Hematopoietic multipotent progenitor cell (in vitro differentiated cells): ENCODE measurements around the gene APOF. TPM values are rescaled to one million over a fixed set of nuclear protein-coding genes. Genes with fewer than 3 reads are reported as not detected.
"Not testable (repeated sequence)": the region's sequence is repeated elsewhere in the genome, so short reads cannot be mapped to it uniquely, and the experiment has no call there.

ENCODE experiments used
- DNase-seq, 3 donors: peaks; one replicate each; pipeline ENCODE4 v3.0.0-alpha.2; 2011 to 2015; ENCODE audit warnings: low read depth in 2 of 3, low spot score in 2 of 3
- total RNA-seq: library from RNA; depleted of rRNA; stranded (reverse); fragments of >200 nt; gene quantifications from one replicate; pipeline ENCODE4 v1.2.3, GENCODE V29; 2012

Gene APOF
- not detected for total RNA-seq

DNA sequence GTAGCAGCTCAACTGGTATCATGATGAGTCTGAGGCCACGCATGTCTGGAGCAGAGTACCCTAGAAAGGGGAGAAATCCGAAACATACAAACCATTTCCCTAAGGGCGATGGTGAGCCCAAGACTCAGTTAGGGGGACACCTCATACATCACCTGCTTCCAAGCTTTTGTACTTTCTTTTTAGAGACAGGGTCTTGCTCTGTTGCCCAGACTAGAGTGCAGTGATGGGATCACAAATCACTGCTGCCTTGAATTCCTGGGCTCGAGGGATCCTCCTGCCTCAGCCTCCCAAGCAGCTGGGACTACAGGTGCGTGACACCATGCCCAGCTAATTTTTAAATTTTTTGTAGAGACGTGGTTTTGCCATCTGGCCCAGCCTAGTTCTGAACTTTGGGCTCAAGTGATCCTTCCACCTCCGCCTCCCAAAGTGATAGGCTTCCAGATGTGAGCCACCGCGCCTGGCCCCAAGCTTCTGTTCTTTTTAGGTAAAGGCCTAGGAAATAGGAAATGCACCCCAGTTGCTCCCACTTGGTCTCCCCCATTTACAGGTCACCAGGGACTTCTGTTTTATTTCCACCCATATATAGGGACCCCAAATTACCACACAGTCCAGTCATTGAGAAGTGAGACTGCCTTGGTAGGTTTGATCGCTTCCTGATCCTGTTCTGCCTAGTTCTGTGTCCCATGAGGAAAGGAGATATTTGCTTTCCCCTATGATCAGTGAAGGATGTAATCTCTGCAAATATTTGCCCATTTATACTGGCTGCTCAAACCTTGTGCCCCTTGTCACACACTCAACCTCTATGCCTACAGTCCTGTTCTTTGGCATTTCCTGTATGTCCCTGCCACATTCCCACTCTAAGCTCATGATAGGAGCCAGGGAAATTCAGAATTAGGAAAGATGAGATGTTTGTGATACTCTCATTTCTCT, at the start of gene APOF:
Gene APOF, minus strand, starts transcription at position 728 of the 930 bp plus-strand sequence. Its CDS starts 112 bp downstream, at position 616.
- DNase-seq = no peak

- DNase-seq = no peak
Observed at GRCh38 chr12:56411781-56412639, 49.4 kb upstream of the APOF start.

DNA sequence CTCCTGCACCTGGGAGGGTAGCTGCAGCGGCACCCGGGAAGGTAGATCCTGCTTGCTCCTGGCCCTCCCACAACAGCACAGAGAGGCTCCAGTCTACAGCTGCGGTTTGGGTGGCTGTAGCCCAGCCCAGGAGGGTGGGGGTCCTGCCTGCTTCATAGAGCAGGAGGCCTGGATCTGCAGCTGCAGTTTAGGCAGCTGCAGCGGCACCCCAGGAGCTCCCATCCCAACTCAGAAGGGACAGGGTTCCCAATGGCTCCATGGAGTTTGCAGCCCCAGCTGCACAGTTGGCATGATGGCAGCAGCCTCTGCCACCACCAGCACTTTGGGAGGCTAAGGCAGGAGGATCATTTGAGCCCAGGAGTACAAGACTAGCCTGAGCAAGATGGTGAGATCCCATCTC, 48.1 kb upstream of the APOF start:
- DNase-seq = no peak

GRCh38 chr12:56408799-56409417, 46.3 kb upstream of the APOF start:
- DNase-seq = no peak

DNA sequence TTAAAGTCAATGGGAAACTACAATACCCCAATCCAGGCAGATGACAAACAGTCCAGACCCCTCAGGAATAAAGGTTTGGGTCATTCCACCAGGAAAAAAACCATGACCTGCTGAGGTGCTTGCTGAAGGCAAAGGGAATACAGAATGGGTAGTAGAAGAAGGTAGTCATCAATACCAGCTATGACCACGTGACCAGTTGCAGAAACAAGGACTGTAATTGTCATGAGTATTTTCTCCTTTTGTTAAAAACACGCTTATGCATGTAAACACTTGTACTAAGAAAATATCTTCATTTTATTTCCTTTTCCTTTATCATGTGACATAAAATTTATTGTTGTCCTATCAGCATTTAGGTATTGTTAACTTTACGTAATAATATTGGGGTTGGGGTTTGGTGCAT, 41.6 kb upstream of the APOF start:
- not testable (repeated sequence) for DNase-seq

GRCh38 chr12:56401612-56402011, 39.0 kb upstream of the APOF start:
- DNase-seq = not testable (repeated sequence)

- DNase-seq = not testable (repeated sequence)
Observed at GRCh38 chr12:56401125-56401524, 38.5 kb upstream of the APOF start.

DNA sequence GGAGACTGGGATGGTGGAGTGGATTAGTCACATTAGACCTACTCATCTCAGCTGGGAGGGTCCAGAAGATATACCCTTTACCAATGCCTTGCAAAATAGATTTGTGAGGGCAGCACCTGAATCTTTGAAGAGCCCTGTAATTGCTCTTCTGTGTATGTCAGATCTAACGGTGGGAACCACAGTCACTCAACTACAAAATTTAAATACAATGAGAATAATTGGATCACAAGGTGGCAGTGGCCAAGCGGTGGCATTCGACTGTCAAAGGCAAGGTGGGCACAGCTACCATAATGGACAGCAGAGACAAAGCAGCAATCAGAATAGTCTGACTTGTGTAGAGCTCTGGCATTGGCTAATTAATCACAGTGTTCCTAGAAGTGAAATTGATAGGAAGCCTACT, 36.8 kb upstream of the APOF start:
- DNase-seq = not testable (repeated sequence)

DNA sequence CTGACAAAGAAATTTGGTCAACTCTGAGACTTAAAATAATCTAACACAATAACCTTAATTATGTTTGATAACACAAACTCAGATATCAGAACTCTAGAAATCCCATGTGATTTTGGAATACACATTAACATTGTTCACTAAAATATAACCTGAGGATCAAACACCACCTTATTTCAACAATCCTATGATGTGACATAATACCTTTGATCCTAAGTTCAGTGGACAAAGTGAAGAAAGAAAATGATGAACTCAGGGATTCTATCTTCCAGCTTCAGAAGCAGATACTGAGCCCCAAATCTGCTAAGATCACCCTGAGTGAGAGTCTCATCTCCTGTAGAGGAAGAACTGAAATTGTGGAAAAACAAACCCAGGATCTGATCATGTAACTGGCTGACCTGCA, 35.7 kb upstream of the APOF start:
- DNase-seq = no peak

GRCh38 chr12:56392331-56392730, 29.7 kb upstream of the APOF start:
- DNase-seq = no peak

DNA sequence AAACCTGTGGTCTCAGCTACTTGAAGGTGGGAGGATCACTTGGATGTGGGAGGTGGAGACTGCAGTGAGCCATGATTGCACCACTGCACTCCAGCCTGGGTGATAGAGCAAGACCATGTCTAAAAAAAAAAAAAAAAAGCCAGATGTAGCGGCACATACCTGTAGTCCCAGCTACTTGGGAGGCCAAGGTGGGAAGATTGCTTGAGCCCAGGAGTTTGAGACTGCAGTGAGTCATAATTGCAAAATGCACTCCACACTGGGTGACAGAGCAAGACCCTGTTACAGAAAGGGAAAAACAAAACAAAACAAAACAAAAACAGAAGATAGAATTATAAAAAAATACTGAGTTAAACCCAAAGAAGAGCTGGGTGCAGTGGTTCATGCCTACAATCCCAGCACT, 29.1 kb upstream of the APOF start:
- DNase-seq = no peak

GRCh38 chr12:56389412-56389811, 26.8 kb upstream of the APOF start:
- no peak for DNase-seq

DNA sequence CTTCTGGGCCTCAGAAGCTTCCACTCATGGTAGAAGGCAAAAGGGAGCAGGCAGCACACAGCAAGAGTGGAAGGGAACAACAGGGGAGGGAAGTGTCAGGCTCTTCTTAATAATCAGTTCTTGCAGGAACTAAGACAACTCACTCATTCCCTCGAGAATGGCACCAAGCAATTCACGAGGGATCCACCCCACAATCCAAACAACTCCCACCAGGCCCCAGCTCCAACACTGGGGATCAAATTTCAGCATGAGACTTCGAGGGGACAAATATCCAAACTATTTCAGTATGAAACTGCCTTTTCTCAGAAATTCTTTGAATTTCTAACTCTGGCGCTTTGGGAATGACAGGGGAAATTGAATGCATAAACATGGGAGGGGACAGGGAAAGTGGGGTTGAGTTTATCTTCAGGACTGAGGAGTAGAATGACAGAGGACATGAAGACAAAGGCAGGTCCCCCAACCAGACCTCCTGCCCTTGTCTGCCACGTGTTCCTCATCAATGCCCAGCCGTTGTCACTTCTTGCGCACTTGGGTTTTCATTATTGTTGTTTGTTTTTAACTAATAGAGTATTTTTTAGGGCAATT, 24.6 kb upstream of the APOF start:
- no peak for DNase-seq

DNA sequence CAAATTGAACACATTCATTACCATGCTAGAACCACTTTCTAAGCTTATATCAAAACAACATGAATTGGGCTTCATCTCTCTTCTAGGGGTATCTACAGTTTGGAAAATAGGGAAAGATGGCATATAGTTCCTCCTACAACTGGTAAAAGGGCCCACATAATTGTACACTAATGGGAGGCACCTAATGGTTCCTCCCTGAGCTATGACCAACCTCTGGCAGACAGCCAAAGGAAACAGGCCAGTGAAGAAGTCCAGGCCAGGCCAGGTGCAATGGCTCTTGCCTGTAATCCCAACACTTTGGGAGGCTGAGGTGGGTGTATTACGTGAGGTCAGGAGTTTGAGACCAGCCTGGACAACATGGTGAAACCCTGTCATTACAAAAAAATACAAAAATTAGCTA, 23.2 kb upstream of the APOF start:
- no peak for DNase-seq

GRCh38 chr12:56382611-56383010, 20.0 kb upstream of the APOF start:
- no peak for DNase-seq

DNA sequence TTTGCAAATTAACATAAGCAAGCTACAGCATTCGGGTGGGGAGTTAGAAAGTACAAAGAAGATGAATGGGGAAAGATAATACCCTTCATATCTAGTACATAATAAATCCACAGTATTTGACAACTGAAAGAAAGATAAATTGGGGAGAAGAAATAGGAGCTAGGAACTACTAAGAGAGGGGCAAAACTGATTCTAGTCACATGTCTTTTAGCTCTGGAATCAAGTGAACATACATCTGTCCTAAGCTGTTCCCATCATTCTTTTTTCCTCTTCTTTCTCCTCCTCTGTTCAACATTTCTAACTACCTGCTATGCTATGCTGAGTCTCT, 15.3 kb upstream of the APOF start:
- no peak for DNase-seq

- no peak for DNase-seq
Observed at GRCh38 chr12:56377310-56377988, 14.8 kb upstream of the APOF start.

- DNase-seq = no peak
Observed at GRCh38 chr12:56375598-56376434, 13.2 kb upstream of the APOF start.
